GM21360 (cell line): ENCODE data around the gene CADM3.

ENCODE experiments used
- ATAC-seq: cut with Tn5 transposase; IDR thresholded peaks from one replicate; pipeline ENCODE4 v1.9.1; 2021; ENCODE audit warnings: mild to moderate bottlenecking, moderate library complexity; ENCODE audit not compliant: unreplicated experiment

CADM3 gene

GRCh38 chr1:159171254-159171687 lies at the start of gene CADM3:
TSS of gene CADM3 (plus strand) at chr1:159171615. CDS start at chr1:159171766, 151 bp downstream.
- no peak for ATAC-seq

- ATAC-seq: peak; percentile 82
These were observed 49.3 kb upstream of the CADM3 start for GRCh38 chr1:159122005-159122621.

- ATAC-seq: no peak
These were observed 47.8 kb upstream of the CADM3 start for GRCh38 chr1:159123587-159123986.

- ATAC-seq: no peak
These were observed 39.0 kb upstream of the CADM3 start for GRCh38 chr1:159132271-159132881.

GRCh38 chr1:159140474-159140873 lies 30.9 kb upstream of the CADM3 start:
- ATAC-seq: no peak

- ATAC-seq: no peak
These were observed 29.6 kb upstream of the CADM3 start for GRCh38 chr1:159141584-159142390.

- ATAC-seq: no peak
These were observed 29.1 kb upstream of the CADM3 start for GRCh38 chr1:159142391-159142663.

GRCh38 chr1:159142726-159143510 lies 28.5 kb upstream of the CADM3 start:
- no peak for ATAC-seq

GRCh38 chr1:159144571-159144970 lies 26.8 kb upstream of the CADM3 start:
- no peak for ATAC-seq

GRCh38 chr1:159146980-159147379 lies 24.4 kb upstream of the CADM3 start:
- no peak for ATAC-seq

- ATAC-seq: no peak
These were observed 19.4 kb upstream of the CADM3 start for GRCh38 chr1:159152031-159152430.

- peak; percentile 89 for ATAC-seq
These were observed 10.3 kb upstream of the CADM3 start for GRCh38 chr1:159161001-159161718.

- no peak for ATAC-seq
These were observed 9.7 kb upstream of the CADM3 start for GRCh38 chr1:159161719-159162026.

GRCh38 chr1:159162516-159163265 lies 8.7 kb upstream of the CADM3 start:
- ATAC-seq: no peak

- ATAC-seq: no peak
These were observed 7.7 kb upstream of the CADM3 start for GRCh38 chr1:159163614-159164228.

GRCh38 chr1:159168043-159168442 lies 3.4 kb upstream of the CADM3 start:
- ATAC-seq: no peak

- no peak for ATAC-seq
These were observed 776 bp upstream of the CADM3 start for GRCh38 chr1:159170639-159171038.

GRCh38 chr1:159171688-159172501 lies 480 bp downstream of the CADM3 start:
- no peak for ATAC-seq
